PC-9 (cell line): Measurements from ENCODE around the gene PNMA8C.

Experiments used
- CTCF ChIP-seq: fragments of 200-600 bp; sonication (generic); conservative IDR thresholded peaks from 2 replicates; pipeline ENCODE4 v1.6.1; 2017; ENCODE audit warnings: mixed run types, antibody characterized with exemption, mild to moderate bottlenecking, moderate library complexity
- EZH2 ChIP-seq: fragments of 200-600 bp; sonication (generic); IDR thresholded peaks from 2 replicates; pipeline ENCODE4 v1.8.0; 2017; ENCODE audit warnings: antibody characterized with exemption, low read depth

DNA sequence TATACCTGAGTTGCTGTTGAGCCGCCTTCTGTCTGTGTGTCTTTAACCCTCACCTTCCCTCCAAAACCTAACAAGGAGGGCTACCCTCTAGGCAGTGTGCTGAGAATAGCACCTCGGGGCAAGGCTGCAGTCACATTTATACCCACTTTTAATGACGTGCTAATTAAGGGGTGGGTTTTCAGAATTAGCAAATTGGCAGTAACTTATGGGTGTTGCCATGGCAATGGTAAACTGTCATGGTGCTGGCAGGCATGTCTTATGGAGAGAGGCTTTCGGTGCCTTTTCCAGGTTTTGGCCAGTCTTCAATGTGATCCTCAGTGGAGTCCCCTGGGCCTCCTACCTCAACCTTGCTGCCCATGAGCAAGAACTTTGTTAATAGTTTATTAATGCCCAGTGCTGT is 43.9 kb upstream of the PNMA8C start:
- no peak for TF ChIP-seq CTCF
- TF ChIP-seq EZH2: no peak
